WTC11 (cell line): ENCODE results near the gene HRCT1. TPM values are rescaled to one million over a fixed set of nuclear protein-coding genes. Genes with fewer than 3 reads are reported as not detected.
A peak's percentile ranks its signal among the peaks of the same experiment; 100 is the strongest.

Experiments
- ATAC-seq: fragments of 200-7000 bp; cut with Tn5 transposase; 2 replicates; pipeline ENCODE4 v1.10.0; 2021; ENCODE audit warnings: mild to moderate bottlenecking, moderate library complexity
- CTCF ChIA-PET: fragments of 300-600 bp; sonication (Branson Sonifier 250); formaldehyde crosslinking; loops from one replicate; lab custom pipeline; 2021; ENCODE audit warnings: antibody characterized with exemption; lab: Charles Lee
- POLR2A ChIA-PET: fragments of 350-600 bp; sonication (Branson Sonifier 250); formaldehyde crosslinking; loops from one replicate; lab custom pipeline; 2021; ENCODE audit warnings: antibody characterized with exemption; lab: Charles Lee
- DNase-seq: peaks from one replicate; pipeline ENCODE4 v3.0.0; 2021; ENCODE audit warnings: low spot score
- H3K27ac Mint-ChIP-seq: 2 replicates; pipeline ENCODE4 v1.8.0; 2021; ENCODE audit warnings: mixed read lengths
- H3K27me3 Mint-ChIP-seq: 2 replicates; pipeline ENCODE4 v1.8.0; 2021; ENCODE audit warnings: low read depth, mild to moderate bottlenecking, moderate library complexity, mixed read lengths
- H3K36me3 Mint-ChIP-seq: 2 replicates; pipeline ENCODE4 v1.8.0; 2021; ENCODE audit warnings: mixed read lengths
- H3K4me1 Mint-ChIP-seq: 2 replicates; pipeline ENCODE4 v1.8.0; 2022; ENCODE audit warnings: mixed read lengths
- H3K4me3 Mint-ChIP-seq: 2 replicates; pipeline ENCODE4 v1.8.0; 2021; ENCODE audit warnings: mild to moderate bottlenecking, moderate library complexity, mixed read lengths
- H3K9me3 Mint-ChIP-seq: 2 replicates; pipeline ENCODE4 v1.8.0; 2021; ENCODE audit warnings: mixed read lengths
- CREM ChIP-seq: sonication (generic); formaldehyde crosslinking; IDR thresholded peaks from 2 replicates; pipeline ENCODE4 v1.8.1; 2022; ENCODE audit warnings: mild to moderate bottlenecking, missing genetic modification reagents, moderate library complexity
- ETV6 ChIP-seq: sonication (generic); formaldehyde crosslinking; IDR thresholded peaks from 2 replicates; pipeline ENCODE4 v1.8.1; 2022; ENCODE audit warnings: mild to moderate bottlenecking, missing genetic modification reagents
- FOXK1 ChIP-seq: sonication (generic); formaldehyde crosslinking; IDR thresholded peaks from 2 replicates; pipeline ENCODE4 v1.8.0; 2022; ENCODE audit warnings: mild to moderate bottlenecking, moderate library complexity, missing genetic modification reagents
- FOXP1 ChIP-seq: sonication (generic); formaldehyde crosslinking; IDR thresholded peaks from 2 replicates; pipeline ENCODE4 v1.8.0; 2022; ENCODE audit warnings: missing genetic modification reagents, mild to moderate bottlenecking, moderate library complexity, borderline replicate concordance
- JUN ChIP-seq: sonication (generic); formaldehyde crosslinking; IDR thresholded peaks from 2 replicates; pipeline ENCODE4 v1.8.0; 2023; ENCODE audit warnings: mild to moderate bottlenecking, missing genetic modification reagents
- MXD4 ChIP-seq: fragments of 250-450 bp; sonication (Bioruptor Pico); IDR thresholded peaks from 2 replicates; pipeline ENCODE4 v1.8.0; 2021; ENCODE audit warnings: mild to moderate bottlenecking, moderate library complexity, borderline replicate concordance
- TCF7 ChIP-seq: sonication (generic); formaldehyde crosslinking; IDR thresholded peaks from 2 replicates; pipeline ENCODE4 v1.8.0; 2022; ENCODE audit warnings: mild to moderate bottlenecking, low read depth, missing genetic modification reagents, moderate library complexity
- ZNF138 ChIP-seq: sonication (generic); formaldehyde crosslinking; conservative IDR thresholded peaks from 2 replicates; pipeline ENCODE4 v1.8.1; 2022; ENCODE audit warnings: mild to moderate bottlenecking, moderate library complexity, missing genetic modification reagents
- ZNF232 ChIP-seq: sonication (generic); formaldehyde crosslinking; IDR thresholded peaks from 2 replicates; pipeline ENCODE4 v1.8.0; 2022; ENCODE audit warnings: mild to moderate bottlenecking, missing genetic modification reagents
- ZNF396 ChIP-seq: fragments of 250-450 bp; sonication (Bioruptor Pico); IDR thresholded peaks from 2 replicates; pipeline ENCODE4 v1.8.0; 2021; ENCODE audit warnings: mild to moderate bottlenecking, moderate library complexity, borderline replicate concordance
- ZNF416 ChIP-seq: fragments of 250-450 bp; sonication (Bioruptor Pico); IDR thresholded peaks from 2 replicates; pipeline ENCODE4 v1.9.0; 2021; ENCODE audit warnings: mild to moderate bottlenecking, inconsistent platforms
- total RNA-seq: library from RNA; stranded (reverse); gene quantifications from 3 replicates; pipeline ENCODE4 v1.2.3, GENCODE V29; 2021
- TF ChIP-seq, protein P1 (sequence below): fragments of 250-450 bp; sonication (Bioruptor Pico); IDR thresholded peaks from 2 replicates; pipeline ENCODE4 v2.1.2; 2022; ENCODE audit warnings: mild to moderate bottlenecking, moderate library complexity
- TF ChIP-seq, protein P2 (sequence below): sonication (generic); formaldehyde crosslinking; IDR thresholded peaks from 2 replicates; pipeline ENCODE4 v1.8.1; 2023; ENCODE audit warnings: mild to moderate bottlenecking, missing genetic modification reagents, moderate library complexity
- TF ChIP-seq, protein P3 (sequence below): sonication (generic); formaldehyde crosslinking; IDR thresholded peaks from 2 replicates; pipeline ENCODE4 v1.8.0; 2022; ENCODE audit warnings: mild to moderate bottlenecking, missing genetic modification reagents
- TF ChIP-seq, protein P4 (sequence below): sonication (generic); formaldehyde crosslinking; IDR thresholded peaks from 2 replicates; pipeline ENCODE4 v1.8.0; 2022; ENCODE audit warnings: mild to moderate bottlenecking, missing genetic modification reagents
- TF ChIP-seq, protein P5 (sequence below): sonication (generic); formaldehyde crosslinking; IDR thresholded peaks from 2 replicates; pipeline ENCODE4 v1.8.1; 2022; ENCODE audit warnings: mild to moderate bottlenecking, missing genetic modification reagents, moderate library complexity, borderline replicate concordance

Gene HRCT1
- total RNA-seq, 1 experiment from 2014 or later = not detected

DNA sequence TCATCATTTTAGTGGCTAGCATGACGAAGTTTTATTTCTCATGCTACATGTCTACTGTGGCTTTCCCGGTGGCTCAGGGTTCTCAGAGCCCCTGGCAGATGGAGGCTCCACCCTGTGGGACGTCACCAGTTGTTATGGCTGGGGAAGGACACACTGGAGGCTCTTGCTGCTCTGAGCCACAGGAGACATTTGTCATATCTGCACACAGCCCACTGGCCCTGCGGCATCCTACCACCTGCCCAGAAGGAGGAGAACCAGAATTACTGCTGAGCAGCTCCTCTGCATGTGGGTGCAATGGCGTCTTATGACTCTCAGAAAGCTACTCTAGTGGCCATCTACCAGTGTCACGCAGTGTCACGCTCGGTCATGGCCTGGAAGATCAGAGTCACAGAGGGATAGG, 42.4 kb upstream of the HRCT1 start (continued):
- TF ChIP-seq CREM (CRISPR knock-in tag) = no peak
- TF ChIP-seq, protein P1, sequence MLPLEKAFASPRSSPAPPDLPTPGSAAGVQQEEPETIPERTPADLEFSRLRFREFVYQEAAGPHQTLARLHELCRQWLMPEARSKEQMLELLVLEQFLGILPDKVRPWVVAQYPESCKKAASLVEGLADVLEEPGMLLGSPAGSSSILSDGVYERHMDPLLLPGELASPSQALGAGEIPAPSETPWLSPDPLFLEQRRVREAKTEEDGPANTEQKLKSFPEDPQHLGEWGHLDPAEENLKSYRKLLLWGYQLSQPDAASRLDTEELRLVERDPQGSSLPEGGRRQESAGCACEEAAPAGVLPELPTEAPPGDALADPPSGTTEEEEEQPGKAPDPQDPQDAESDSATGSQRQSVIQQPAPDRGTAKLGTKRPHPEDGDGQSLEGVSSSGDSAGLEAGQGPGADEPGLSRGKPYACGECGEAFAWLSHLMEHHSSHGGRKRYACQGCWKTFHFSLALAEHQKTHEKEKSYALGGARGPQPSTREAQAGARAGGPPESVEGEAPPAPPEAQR (CRISPR knock-in tag) = no peak
- TF ChIP-seq, protein P2, sequence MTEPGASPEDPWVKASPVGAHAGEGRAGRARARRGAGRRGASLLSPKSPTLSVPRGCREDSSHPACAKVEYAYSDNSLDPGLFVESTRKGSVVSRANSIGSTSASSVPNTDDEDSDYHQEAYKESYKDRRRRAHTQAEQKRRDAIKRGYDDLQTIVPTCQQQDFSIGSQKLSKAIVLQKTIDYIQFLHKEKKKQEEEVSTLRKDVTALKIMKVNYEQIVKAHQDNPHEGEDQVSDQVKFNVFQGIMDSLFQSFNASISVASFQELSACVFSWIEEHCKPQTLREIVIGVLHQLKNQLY (CRISPR knock-in tag) = no peak
- TF ChIP-seq, all 79 proteins: peak for 0

DNA sequence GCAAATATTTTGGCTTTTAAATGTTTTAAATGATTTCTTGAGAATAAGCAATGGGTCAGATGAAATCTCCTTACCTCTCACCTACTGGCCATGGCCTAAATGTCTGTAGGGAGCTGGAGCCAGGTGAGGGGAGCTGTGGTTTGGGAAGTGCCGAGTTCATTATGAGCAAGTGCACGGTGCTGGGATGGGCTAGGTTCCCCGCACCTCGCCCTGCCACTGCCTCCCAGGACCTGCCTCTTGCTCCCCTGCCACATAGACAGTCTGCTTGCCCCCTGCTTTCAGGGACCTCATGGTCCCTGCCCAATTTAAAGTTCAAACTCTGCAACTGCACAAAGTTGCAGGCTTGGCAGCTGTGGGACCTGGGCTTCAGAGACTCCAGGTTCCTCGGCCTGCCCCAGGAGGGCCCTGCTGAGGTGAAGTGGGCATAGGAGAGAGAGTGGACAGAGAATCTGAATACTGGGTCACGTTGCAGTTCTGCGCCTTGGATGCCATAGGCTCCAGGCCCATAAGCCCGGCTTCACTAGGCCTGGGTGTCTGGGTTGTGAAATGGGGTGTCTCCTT, 41.2 kb upstream of the HRCT1 start:
- ATAC-seq = peak; percentile 41
- H3K4me3 Mint-ChIP-seq = no peak overlapping the region
- H3K36me3 Mint-ChIP-seq = no peaks in the 10 kb centered on the region
- H3K27me3 Mint-ChIP-seq = peaks cover 11% of the 10 kb centered on the region
- H3K27ac Mint-ChIP-seq = no peak overlapping the region
- TF ChIP-seq ZNF416 (CRISPR knock-in tag) = no peak
- TF ChIP-seq TCF7 (CRISPR knock-in tag) = no peak
- TF ChIP-seq, protein P3, sequence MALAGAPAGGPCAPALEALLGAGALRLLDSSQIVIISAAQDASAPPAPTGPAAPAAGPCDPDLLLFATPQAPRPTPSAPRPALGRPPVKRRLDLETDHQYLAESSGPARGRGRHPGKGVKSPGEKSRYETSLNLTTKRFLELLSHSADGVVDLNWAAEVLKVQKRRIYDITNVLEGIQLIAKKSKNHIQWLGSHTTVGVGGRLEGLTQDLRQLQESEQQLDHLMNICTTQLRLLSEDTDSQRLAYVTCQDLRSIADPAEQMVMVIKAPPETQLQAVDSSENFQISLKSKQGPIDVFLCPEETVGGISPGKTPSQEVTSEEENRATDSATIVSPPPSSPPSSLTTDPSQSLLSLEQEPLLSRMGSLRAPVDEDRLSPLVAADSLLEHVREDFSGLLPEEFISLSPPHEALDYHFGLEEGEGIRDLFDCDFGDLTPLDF = no peak
- TF ChIP-seq ZNF138 (CRISPR knock-in tag) = no peak
- TF ChIP-seq ETV6 = no peak
- ChIA-PET CTCF (interaction anchor here (1.0 to 5.1 kb wide), 6 partner anchors 8 to 74 kb away, joined by 3 to 22 read pairs (median 6); no protein-coding TSS in a partner anchor), POLR2A (no interaction called here)
- DNase-seq = no peak
- peaks cover 16% of the 10 kb centered on the region for H3K4me1 Mint-ChIP-seq
- no peaks in the 10 kb centered on the region for H3K9me3 Mint-ChIP-seq

DNA sequence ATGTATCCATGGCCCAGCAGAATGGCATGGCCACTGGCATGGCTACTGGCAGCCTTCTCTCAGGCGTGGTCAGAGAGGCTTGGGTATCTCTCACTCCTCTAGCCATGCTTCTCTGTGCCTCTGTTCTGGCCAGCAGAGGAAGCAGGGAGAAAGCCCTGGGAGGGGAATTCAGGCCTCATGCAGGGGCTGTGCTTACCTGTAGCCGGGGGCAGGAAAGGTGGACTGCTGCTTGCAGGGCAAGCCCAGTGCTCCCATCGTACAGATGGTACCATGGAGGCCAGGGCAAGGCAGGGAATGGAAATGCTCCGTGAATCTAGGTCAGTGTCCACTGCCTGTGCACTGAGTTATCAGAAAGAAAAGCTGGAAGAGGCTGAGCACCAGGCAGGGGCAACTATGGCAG, 38.5 kb upstream of the HRCT1 start:
- ChIA-PET CTCF (interaction anchor here (1.4 to 2.2 kb wide), 2 partner anchors 32 to 39 kb away, joined by 4 to 10 read pairs; partner anchors contain the start of genes FAM221B and TMEM8B), POLR2A (no interaction called here)

DNA sequence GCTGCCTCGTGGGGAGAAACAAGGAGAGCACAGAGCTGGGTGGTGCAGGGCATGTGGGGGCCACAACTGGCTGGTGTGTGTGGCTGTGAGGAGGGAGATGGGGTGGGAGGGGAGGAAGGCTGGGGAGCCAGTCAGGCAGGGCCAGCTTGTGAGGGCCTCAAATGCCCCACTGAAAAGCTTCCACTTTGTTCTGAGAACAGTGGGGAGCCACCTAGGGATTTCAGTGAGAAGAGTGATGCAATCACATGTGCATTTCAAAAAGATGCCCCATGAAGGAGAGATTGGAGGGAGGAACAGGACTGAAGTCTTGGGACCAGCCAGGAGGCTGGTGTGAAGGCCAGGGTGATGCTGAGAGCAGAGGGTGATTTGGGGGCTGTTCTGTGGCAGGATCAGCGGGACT, 37.1 kb upstream of the HRCT1 start:
- no peak overlapping the region for H3K27ac Mint-ChIP-seq
- peaks cover 11% of the 10 kb centered on the region for H3K4me1 Mint-ChIP-seq
- ChIA-PET CTCF (interaction anchor here (1.2 to 2.2 kb wide), 5 partner anchors 13 to 79 kb away, joined by 4 to 11 read pairs (median 6); partner anchors contain the start of genes FAM221B and TMEM8B), POLR2A (no interaction called here)
- ATAC-seq (peak; percentile 15; the same call in 1 of the 2 replicates), DNase-seq (no peak)
- peaks cover 10% of the 10 kb centered on the region for H3K27me3 Mint-ChIP-seq
- H3K9me3 Mint-ChIP-seq = no peaks in the 10 kb centered on the region
- TF ChIP-seq, protein P4, sequence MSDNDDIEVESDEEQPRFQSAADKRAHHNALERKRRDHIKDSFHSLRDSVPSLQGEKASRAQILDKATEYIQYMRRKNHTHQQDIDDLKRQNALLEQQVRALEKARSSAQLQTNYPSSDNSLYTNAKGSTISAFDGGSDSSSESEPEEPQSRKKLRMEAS (CRISPR knock-in tag) = peak; percentile 27; the same call in 1 of the 2 replicates
- TF ChIP-seq FOXK1 (CRISPR knock-in tag) = no peak
- TF ChIP-seq, protein P5, sequence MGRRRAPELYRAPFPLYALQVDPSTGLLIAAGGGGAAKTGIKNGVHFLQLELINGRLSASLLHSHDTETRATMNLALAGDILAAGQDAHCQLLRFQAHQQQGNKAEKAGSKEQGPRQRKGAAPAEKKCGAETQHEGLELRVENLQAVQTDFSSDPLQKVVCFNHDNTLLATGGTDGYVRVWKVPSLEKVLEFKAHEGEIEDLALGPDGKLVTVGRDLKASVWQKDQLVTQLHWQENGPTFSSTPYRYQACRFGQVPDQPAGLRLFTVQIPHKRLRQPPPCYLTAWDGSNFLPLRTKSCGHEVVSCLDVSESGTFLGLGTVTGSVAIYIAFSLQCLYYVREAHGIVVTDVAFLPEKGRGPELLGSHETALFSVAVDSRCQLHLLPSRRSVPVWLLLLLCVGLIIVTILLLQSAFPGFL = no peak
- H3K4me3 Mint-ChIP-seq = no peak overlapping the region
- H3K36me3 Mint-ChIP-seq = no peaks in the 10 kb centered on the region

More for the DNA sequence above, 38.5 kb upstream of the HRCT1 start:
- ATAC-seq (no peak), DNase-seq (no peak)
- Mint-ChIP-seq H3K4me3 (no peak overlapping the region), H3K27me3 (peaks cover 10% of the 10 kb centered on the region), H3K27ac (no peak overlapping the region), H3K4me1 (peaks cover 11% of the 10 kb centered on the region), H3K9me3 (no peaks in the 10 kb centered on the region), H3K36me3 (no peaks in the 10 kb centered on the region)
- TF ChIP-seq ZNF396 (CRISPR knock-in tag) (no peak), FOXP1 (CRISPR knock-in tag) (no peak), MXD4 (no peak), JUN (no peak), ZNF232 (CRISPR knock-in tag) (no peak)
- TF ChIP-seq, protein P1 (CRISPR knock-in tag) = no peak
